Measurements from ENCODE around the gene ST3GAL3.

Gene ST3GAL3

DNA sequence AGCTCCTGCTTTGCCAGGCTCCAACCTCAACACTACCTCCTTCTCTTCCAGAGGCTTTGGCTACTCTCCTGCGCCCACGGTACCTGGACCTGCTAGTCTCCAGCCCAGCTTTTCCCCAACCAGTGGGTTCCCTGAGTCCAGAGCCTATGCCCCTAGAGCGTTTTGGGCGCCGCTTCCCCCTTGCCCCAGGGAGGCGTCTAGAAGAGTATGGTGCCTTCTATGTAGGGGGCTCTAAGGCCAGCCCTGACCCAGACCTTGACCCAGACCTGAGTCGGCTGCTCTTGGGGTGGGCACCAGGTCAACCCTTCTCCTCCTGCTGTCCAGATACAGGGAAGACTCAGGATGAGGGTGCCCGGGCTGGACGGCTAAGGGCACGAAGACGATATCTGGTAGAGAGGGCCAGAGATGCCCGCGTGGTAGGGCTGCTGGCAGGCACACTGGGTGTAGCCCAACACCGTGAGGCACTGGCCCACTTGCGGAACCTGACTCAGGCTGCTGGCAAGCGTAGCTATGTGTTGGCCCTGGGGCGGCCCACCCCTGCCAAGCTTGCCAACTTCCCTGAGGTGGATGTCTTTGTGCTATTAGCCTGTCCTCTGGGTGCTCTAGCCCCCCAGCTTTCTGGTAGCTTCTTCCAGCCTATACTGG is 264.1 kb downstream of the ST3GAL3 start:
- peaks cover 2% of the 10 kb centered on the region; the same call in 1 of the 2 replicates for H3K36me3 ChIP-seq (ENCODE audit: insufficient read depth, low read length)
- no peaks in the 10 kb centered on the region for H3K9me3 ChIP-seq (ENCODE audit: control insufficient read depth, insufficient read depth, low read length)
- H3K9ac ChIP-seq (ENCODE audit: low read depth, low read length): no peak overlapping the region
- H3K4me1 ChIP-seq (ENCODE audit: insufficient read depth, low read length): peaks cover 3% of the 10 kb centered on the region; the same call in 1 of the 2 replicates

- peaks cover 13% of the 10 kb centered on the region for H3K36me3 ChIP-seq (ENCODE audit: insufficient read depth, low read length)
- peaks cover 6% of the 10 kb centered on the region for H3K4me1 ChIP-seq (ENCODE audit: insufficient read depth, low read length)
- no peaks in the 10 kb centered on the region for H3K9me3 ChIP-seq (ENCODE audit: control insufficient read depth, insufficient read depth, low read length)
- H3K9ac ChIP-seq (ENCODE audit: low read depth, low read length): peak overlapping the region; percentile 72
These were observed 266.7 kb downstream of the ST3GAL3 start for GRCh38 chr1:43973981-43974442.

GRCh38 chr1:43974443-43975248 is 267.3 kb downstream of the ST3GAL3 start, which contains the start of gene ATP6V0B:
TSS of gene ATP6V0B (plus strand) at chr1:43974960. CDS start at chr1:43975041, 81 bp downstream.
- H3K9ac ChIP-seq (ENCODE audit: low read depth, low read length): peak within 1 kb of the TSS; percentile 72
- H3K4me1 ChIP-seq (ENCODE audit: insufficient read depth, low read length): peaks cover 6% of the 10 kb centered on the region
- H3K36me3 ChIP-seq (ENCODE audit: insufficient read depth, low read length): peaks cover 13% of the 10 kb centered on the region
- H3K9me3 ChIP-seq (ENCODE audit: control insufficient read depth, insufficient read depth, low read length): no peaks in the 10 kb centered on the region

- peaks cover 10% of the 10 kb centered on the region for H3K4me1 ChIP-seq (ENCODE audit: insufficient read depth, low read length)
- no peaks in the 10 kb centered on the region for H3K9me3 ChIP-seq (ENCODE audit: control insufficient read depth, insufficient read depth, low read length)
- H3K36me3 ChIP-seq (ENCODE audit: insufficient read depth, low read length): peaks cover 13% of the 10 kb centered on the region
- H3K9ac ChIP-seq (ENCODE audit: low read depth, low read length): peak overlapping the region; percentile 72
These were observed 268.1 kb downstream of the ST3GAL3 start for GRCh38 chr1:43975249-43975961.

GRCh38 chr1:43976045-43976444 is 268.7 kb downstream of the ST3GAL3 start:
- H3K36me3 ChIP-seq (ENCODE audit: insufficient read depth, low read length): peaks cover 13% of the 10 kb centered on the region

GRCh38 chr1:43976890-43977289 is 269.6 kb downstream of the ST3GAL3 start:
- Histone ChIP-seq H3K4me1 (ENCODE audit: insufficient read depth, low read length) (peaks cover 12% of the 10 kb centered on the region), H3K9ac (ENCODE audit: low read depth, low read length) (no peak overlapping the region), H3K9me3 (ENCODE audit: control insufficient read depth, insufficient read depth, low read length) (no peaks in the 10 kb centered on the region), H3K36me3 (ENCODE audit: insufficient read depth, low read length) (peaks cover 13% of the 10 kb centered on the region)

More at GRCh38 chr1:43976045-43976444, 268.7 kb downstream of the ST3GAL3 start:
- Histone ChIP-seq H3K9me3 (ENCODE audit: control insufficient read depth, insufficient read depth, low read length) (no peaks in the 10 kb centered on the region), H3K4me1 (ENCODE audit: insufficient read depth, low read length) (peaks cover 12% of the 10 kb centered on the region), H3K9ac (ENCODE audit: low read depth, low read length) (peak overlapping the region; percentile 72; the same call in 1 of the 2 replicates)

DNA sequence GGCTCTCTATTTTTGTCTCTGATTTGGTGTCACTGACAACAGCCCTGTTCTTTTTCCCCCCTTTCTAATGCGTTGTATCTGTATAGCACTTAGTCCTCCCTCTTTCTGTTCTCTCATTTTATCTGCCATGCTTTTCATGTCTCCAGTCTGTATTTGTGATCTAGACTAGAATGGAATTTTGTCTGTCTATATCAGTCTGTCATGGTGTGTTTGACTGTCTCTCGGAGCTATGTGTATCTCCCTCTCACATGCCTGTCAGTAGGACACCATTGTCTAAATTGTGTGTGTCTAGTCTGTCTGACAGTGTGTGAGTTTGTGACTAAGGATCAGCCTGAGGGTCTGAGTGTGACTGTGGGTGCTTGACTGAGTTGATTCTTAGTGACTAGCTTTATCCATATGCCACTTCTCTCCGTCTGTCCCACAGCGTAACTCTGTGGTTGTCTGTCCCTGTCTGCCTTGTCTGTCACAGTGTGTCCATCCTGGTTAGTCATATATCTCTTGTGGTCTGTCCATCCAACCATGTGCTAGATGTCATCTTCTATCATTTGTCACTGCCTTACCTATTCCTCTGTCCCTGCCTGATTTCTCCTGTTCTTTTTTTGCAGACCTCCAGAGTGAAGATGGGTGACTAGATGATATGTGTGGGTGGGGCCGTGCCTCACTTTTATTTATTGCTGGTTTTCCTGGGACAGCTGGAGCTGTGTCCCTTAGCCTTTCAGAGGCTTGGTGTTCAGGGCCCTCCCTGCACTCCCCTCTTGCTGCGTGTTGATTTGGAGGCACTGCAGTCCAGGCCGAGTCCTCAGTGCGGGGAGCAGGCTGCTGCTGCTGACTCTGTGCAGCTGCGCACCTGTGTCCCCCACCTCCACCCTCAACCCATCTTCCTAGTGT is 270.3 kb downstream of the ST3GAL3 start:
- Histone ChIP-seq H3K9ac (ENCODE audit: low read depth, low read length) (no peak overlapping the region), H3K4me1 (ENCODE audit: insufficient read depth, low read length) (peaks cover 12% of the 10 kb centered on the region), H3K36me3 (ENCODE audit: insufficient read depth, low read length) (peaks cover 13% of the 10 kb centered on the region), H3K9me3 (ENCODE audit: control insufficient read depth, insufficient read depth, low read length) (no peaks in the 10 kb centered on the region)

- no peak overlapping the region for H3K9ac ChIP-seq (ENCODE audit: low read depth, low read length)
- H3K9me3 ChIP-seq (ENCODE audit: control insufficient read depth, insufficient read depth, low read length): no peaks in the 10 kb centered on the region
- peaks cover 12% of the 10 kb centered on the region for H3K4me1 ChIP-seq (ENCODE audit: insufficient read depth, low read length)
- peaks cover 13% of the 10 kb centered on the region for H3K36me3 ChIP-seq (ENCODE audit: insufficient read depth, low read length)
These were observed 270.9 kb downstream of the ST3GAL3 start for GRCh38 chr1:43978264-43978550.

- peaks cover 13% of the 10 kb centered on the region for H3K36me3 ChIP-seq (ENCODE audit: insufficient read depth, low read length)
- H3K4me1 ChIP-seq (ENCODE audit: insufficient read depth, low read length): peaks cover 12% of the 10 kb centered on the region
- no peaks in the 10 kb centered on the region for H3K9me3 ChIP-seq (ENCODE audit: control insufficient read depth, insufficient read depth, low read length)
These were observed 271.4 kb downstream of the ST3GAL3 start, which contains the start of gene B4GALT2 for GRCh38 chr1:43978551-43979260. TSS of gene B4GALT2 (plus strand) at chr1:43979210. CDS start at chr1:43981161, 1,951 bp downstream.

DNA sequence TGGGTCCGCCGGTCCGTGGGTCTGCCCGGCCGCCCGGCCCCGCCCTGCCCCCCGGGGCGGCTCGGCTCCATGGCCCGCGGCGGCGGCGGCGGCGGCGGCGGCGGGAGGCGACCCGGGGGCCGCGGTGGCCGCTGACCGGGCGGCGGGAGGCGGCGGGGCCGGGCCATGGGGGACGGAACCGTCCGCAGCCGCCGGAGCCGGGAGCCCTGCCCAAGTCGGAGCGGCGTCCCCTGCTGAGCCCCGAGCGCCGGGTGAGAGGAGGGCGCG is 271.9 kb downstream of the ST3GAL3 start:
- Histone ChIP-seq H3K4me1 (ENCODE audit: insufficient read depth, low read length) (peaks cover 12% of the 10 kb centered on the region), H3K9ac (ENCODE audit: low read depth, low read length) (peak overlapping the region; percentile 54), H3K9me3 (ENCODE audit: control insufficient read depth, insufficient read depth, low read length) (no peaks in the 10 kb centered on the region), H3K36me3 (ENCODE audit: insufficient read depth, low read length) (peaks cover 13% of the 10 kb centered on the region)

More at GRCh38 chr1:43978551-43979260, 271.4 kb downstream of the ST3GAL3 start, which contains the start of gene B4GALT2:
- H3K9ac ChIP-seq (ENCODE audit: low read depth, low read length): peak within 1 kb of the TSS; percentile 84

GRCh38 chr1:43979528-43980254 is 272.4 kb downstream of the ST3GAL3 start:
- Histone ChIP-seq H3K9me3 (ENCODE audit: control insufficient read depth, insufficient read depth, low read length) (no peaks in the 10 kb centered on the region), H3K4me1 (ENCODE audit: insufficient read depth, low read length) (peaks cover 12% of the 10 kb centered on the region), H3K9ac (ENCODE audit: low read depth, low read length) (peak overlapping the region; percentile 54), H3K36me3 (ENCODE audit: insufficient read depth, low read length) (peaks cover 13% of the 10 kb centered on the region)

DNA sequence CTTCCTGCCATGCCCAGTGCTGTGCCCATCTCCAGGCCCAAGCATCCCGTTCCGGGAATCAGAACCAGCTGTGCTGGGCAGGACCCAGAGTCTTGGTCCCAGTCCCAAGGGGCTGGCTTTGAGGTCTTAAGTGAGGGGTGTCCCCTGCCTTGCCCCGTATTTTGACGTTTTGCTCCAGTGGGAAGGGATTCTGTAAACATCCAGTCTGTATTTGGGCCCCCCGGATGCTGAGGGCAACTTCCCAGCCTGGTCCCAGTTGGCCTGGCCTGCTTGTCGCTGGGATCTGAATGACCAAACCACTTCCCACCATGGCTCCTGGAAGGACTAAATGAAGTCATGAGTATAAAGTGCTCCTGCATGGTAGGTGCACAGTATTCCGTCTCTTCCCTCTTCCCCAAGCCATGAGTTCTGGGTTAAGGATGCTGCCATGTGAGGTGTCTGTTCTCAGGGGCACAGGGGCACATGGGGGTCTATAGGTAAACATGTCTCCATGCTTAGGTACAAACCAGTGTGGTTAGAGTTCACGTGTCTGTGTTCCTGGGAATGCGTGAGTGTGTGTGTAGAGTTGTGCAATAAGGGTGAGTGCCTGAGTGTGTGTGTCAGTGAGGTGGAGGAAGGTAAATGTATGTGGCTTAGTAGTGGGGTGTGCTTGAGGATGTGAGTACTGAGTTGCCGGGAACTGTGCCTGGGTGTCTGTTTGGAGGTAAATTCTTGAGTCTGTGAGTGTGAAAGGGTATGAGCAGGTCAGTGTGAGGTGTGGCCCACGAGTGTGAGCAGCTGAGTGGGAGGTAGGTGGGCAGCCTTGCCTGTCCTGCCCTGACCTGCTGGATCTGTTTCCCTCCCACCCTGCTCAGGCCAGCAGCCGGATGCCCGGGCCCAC is 273.2 kb downstream of the ST3GAL3 start:
- Histone ChIP-seq H3K4me1 (ENCODE audit: insufficient read depth, low read length) (peaks cover 12% of the 10 kb centered on the region), H3K9me3 (ENCODE audit: control insufficient read depth, insufficient read depth, low read length) (no peaks in the 10 kb centered on the region), H3K36me3 (ENCODE audit: insufficient read depth, low read length) (peaks cover 13% of the 10 kb centered on the region), H3K9ac (ENCODE audit: low read depth, low read length) (peak overlapping the region; percentile 54)
